Measurements from ENCODE around the gene MAPK6.

The MAPK6 gene

DNA sequence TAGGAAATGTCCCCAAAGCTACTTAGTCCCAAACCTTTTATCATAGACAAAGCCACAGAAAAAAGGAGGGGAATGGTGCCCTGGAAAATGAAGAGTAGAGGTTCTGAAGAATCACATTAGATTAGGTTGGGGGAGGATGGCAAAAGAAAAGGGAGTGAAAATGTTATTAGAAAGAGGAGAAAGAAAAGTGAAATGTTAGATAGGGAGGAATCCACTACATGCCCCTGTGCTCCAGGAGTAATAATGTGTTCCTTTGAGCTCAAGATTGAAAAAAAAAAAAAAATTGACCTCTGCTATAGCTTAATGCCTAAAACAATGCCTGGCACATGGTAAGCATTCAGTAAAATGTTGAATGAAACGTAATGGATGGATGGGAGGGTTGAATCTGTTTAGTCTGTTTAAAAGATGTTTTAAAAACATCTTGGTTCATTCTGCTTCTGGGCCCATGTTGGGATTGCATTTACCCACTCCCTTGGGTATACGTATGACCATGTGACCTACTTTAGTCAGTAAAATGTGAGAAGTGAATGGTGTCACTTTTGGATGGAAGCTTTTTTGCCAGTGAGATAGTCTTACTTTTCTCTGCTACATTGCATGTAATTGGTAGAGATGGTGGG is 19.0 kb downstream of the MAPK6 start:
- no peaks in the 10 kb centered on the region for H3F3A ChIP-seq (ENCODE audit: insufficient read depth, low read length)
- no peak overlapping the region for H2AFZ ChIP-seq (ENCODE audit: low read length)
- H3K9ac ChIP-seq (ENCODE audit: low read length) = no peak overlapping the region
- no peak overlapping the region for H3K4me2 ChIP-seq (ENCODE audit: low read length)
- TF ChIP-seq, protein P1, sequence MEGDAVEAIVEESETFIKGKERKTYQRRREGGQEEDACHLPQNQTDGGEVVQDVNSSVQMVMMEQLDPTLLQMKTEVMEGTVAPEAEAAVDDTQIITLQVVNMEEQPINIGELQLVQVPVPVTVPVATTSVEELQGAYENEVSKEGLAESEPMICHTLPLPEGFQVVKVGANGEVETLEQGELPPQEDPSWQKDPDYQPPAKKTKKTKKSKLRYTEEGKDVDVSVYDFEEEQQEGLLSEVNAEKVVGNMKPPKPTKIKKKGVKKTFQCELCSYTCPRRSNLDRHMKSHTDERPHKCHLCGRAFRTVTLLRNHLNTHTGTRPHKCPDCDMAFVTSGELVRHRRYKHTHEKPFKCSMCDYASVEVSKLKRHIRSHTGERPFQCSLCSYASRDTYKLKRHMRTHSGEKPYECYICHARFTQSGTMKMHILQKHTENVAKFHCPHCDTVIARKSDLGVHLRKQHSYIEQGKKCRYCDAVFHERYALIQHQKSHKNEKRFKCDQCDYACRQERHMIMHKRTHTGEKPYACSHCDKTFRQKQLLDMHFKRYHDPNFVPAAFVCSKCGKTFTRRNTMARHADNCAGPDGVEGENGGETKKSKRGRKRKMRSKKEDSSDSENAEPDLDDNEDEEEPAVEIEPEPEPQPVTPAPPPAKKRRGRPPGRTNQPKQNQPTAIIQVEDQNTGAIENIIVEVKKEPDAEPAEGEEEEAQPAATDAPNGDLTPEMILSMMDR (IDR thresholded peaks at IDR 0.05; ENCODE audit: low read length) = no peak
- TF ChIP-seq EZH2 (IDR thresholded peaks at IDR 0.05; ENCODE audit: borderline replicate concordance, low read length) = no peak
- H3K36me3 ChIP-seq (ENCODE audit: insufficient read depth, low read length) = peaks cover 18% of the 10 kb centered on the region
- no peak overlapping the region for H3K4me3 ChIP-seq (ENCODE audit: low read depth, low read length, poor library complexity, severe bottlenecking)
- peaks cover 97% of the 10 kb centered on the region for H3K79me2 ChIP-seq (ENCODE audit: insufficient read depth, low read length)
- H4K20me1 ChIP-seq (ENCODE audit: insufficient read depth, low read length) = no peaks in the 10 kb centered on the region
- no peak overlapping the region for H3K27ac ChIP-seq (ENCODE audit: low read depth, low read length, poor library complexity, severe bottlenecking)
- H3K27me3 ChIP-seq (ENCODE audit: insufficient read depth, low read length) = no peaks in the 10 kb centered on the region
- H3K9me3 ChIP-seq (ENCODE audit: low read length) = peaks cover 5% of the 10 kb centered on the region
- H3K9me2 ChIP-seq (ENCODE audit: low read depth, low read length) = no peaks in the 10 kb centered on the region
- peaks cover 48% of the 10 kb centered on the region for H3K4me1 ChIP-seq (ENCODE audit: insufficient read depth, low read length, severe bottlenecking)

DNA sequence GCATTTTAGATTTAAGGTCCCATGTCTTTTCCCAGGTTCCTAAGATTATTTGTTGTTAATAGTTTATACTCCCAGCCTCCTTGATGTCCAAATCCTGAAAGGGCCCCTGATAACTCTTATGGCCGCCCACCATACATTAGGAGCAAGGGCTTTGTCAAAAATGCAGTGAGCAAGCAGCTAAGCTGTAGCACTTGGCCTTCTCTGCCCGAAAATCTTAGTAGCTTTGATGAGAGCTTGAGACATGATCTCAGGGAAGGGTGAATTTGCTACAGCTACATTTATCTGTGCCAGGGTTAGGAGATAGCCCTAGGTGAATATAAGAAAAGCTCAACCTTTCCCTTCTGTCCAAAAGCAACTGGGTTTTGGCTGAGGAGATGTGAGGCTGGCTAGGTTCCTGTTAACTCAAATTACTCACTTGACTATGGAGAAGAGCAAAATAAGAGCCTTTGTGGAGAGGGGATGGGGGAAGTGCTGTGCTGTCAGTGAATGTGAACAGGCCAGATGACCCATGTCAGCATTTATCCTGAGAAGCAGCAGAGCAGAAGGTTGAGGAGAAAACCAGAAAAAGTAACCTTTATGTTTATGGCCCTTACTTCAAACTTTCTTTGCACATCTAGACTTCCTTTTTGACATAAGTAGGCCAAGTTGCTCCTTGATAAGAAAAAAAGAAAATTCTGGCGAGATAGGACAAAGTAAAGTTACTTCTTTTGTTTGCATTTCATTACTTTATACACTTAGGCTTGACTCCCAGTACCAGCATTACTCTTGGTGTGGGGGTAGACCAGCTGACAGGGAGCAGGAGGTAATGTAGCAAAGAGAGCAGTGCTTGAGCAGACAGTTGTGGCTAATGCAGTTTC is 21.1 kb downstream of the MAPK6 start:
- Histone ChIP-seq H3K4me1 (ENCODE audit: insufficient read depth, low read length, severe bottlenecking) (peaks cover 59% of the 10 kb centered on the region), H3K4me2 (ENCODE audit: low read length) (no peak overlapping the region; the same call in 1 of the 2 replicates), H3K27ac (ENCODE audit: low read depth, low read length, poor library complexity, severe bottlenecking) (peak overlapping the region; percentile 55), H3K79me2 (ENCODE audit: insufficient read depth, low read length) (peaks cover 97% of the 10 kb centered on the region), H3K9me2 (ENCODE audit: low read depth, low read length) (no peaks in the 10 kb centered on the region), H3K4me3 (ENCODE audit: low read depth, low read length, poor library complexity, severe bottlenecking) (no peak overlapping the region), H3K9me3 (ENCODE audit: low read length) (no peaks in the 10 kb centered on the region), H3K36me3 (ENCODE audit: insufficient read depth, low read length) (peaks cover under 1% of the 10 kb centered on the region; the same call in 1 of the 2 replicates), H3K9ac (ENCODE audit: low read length) (no peak overlapping the region; the same call in 1 of the 2 replicates), H2AFZ (ENCODE audit: low read length) (no peak overlapping the region), H3F3A (ENCODE audit: insufficient read depth, low read length) (no peaks in the 10 kb centered on the region), H3K27me3 (ENCODE audit: insufficient read depth, low read length) (no peaks in the 10 kb centered on the region), H4K20me1 (ENCODE audit: insufficient read depth, low read length) (no peaks in the 10 kb centered on the region)
- TF ChIP-seq EZH2 (IDR thresholded peaks at IDR 0.05; ENCODE audit: borderline replicate concordance, low read length) = no peak

DNA sequence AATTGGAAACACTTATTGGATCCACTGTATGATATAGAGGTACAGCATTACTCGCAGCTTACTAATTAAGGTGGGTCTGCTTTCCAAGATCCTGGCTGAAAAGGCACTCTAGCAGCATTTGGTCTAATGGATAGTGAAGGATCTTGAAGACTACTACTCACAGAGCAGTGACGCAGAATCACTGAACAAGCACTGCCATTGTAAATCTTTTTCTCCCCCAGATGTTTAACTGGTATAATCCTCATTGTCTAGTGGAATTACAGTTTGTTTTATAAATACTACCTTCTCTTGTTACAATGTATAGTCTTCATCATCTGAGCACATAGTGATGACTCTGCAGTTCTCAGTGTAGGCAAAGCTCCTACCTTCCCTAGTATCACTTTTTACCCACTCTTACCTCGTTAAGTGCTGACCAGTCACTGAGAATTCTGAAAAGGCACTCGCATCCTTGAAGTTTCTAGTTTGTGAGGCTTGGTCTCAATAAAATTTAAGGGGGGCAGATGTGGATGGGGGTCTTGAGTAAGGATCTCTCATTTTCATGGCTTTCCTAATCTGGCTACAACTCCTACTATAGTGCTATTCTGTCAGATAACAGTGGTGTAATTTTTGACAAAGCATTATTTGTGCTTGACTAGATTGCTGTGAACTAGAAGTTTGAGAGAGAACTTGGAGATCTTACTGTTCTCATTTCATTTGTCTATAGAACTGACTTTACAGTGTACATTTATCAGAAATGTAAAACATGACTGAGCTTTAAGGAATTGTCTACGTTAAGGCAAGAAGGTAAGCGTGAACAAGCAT is 23.2 kb downstream of the MAPK6 start:
- no peaks in the 10 kb centered on the region for H3K9me2 ChIP-seq (ENCODE audit: low read depth, low read length)
- H3K4me2 ChIP-seq (ENCODE audit: low read length) = no peak overlapping the region
- H3K27me3 ChIP-seq (ENCODE audit: insufficient read depth, low read length) = no peaks in the 10 kb centered on the region
- H3K79me2 ChIP-seq (ENCODE audit: insufficient read depth, low read length) = peaks cover 85% of the 10 kb centered on the region
- no peaks in the 10 kb centered on the region for H3K9me3 ChIP-seq (ENCODE audit: low read length)
- H3K4me3 ChIP-seq (ENCODE audit: low read depth, low read length, poor library complexity, severe bottlenecking) = no peak overlapping the region
- no peak overlapping the region for H2AFZ ChIP-seq (ENCODE audit: low read length)
- H3K36me3 ChIP-seq (ENCODE audit: insufficient read depth, low read length) = peaks cover 9% of the 10 kb centered on the region; the same call in 1 of the 2 replicates
- no peak overlapping the region for H3K9ac ChIP-seq (ENCODE audit: low read length)
- TF ChIP-seq, protein P1 (IDR thresholded peaks at IDR 0.05; ENCODE audit: low read length) = no peak
- no peak for TF ChIP-seq EZH2 (IDR thresholded peaks at IDR 0.05; ENCODE audit: borderline replicate concordance, low read length)
- H3K27ac ChIP-seq (ENCODE audit: low read depth, low read length, poor library complexity, severe bottlenecking) = peak overlapping the region; percentile 37
- no peaks in the 10 kb centered on the region for H4K20me1 ChIP-seq (ENCODE audit: insufficient read depth, low read length)
- peaks cover 64% of the 10 kb centered on the region for H3K4me1 ChIP-seq (ENCODE audit: insufficient read depth, low read length, severe bottlenecking)
- H3F3A ChIP-seq (ENCODE audit: insufficient read depth, low read length) = no peaks in the 10 kb centered on the region
